ACHN (cell line): ENCODE measurements around the gene PXMP2.
"Not testable (repeated sequence)": the region's sequence is repeated elsewhere in the genome, so short reads cannot be mapped to it uniquely, and the experiment has no call there.

Source experiments
- DNase-seq: peaks from one replicate; pipeline ENCODE4 v3.0.0-alpha.2; 2015
- in situ Hi-C: cut with HindIII; loops from 2 replicates; pipeline ENCODE4 v1.10.0; 2017; ENCODE audit warnings: low sequenced_read_pairs, low pct_ligation_motif_present, low pct_unique_long_range_greater_than_20kb

Gene PXMP2

DNA sequence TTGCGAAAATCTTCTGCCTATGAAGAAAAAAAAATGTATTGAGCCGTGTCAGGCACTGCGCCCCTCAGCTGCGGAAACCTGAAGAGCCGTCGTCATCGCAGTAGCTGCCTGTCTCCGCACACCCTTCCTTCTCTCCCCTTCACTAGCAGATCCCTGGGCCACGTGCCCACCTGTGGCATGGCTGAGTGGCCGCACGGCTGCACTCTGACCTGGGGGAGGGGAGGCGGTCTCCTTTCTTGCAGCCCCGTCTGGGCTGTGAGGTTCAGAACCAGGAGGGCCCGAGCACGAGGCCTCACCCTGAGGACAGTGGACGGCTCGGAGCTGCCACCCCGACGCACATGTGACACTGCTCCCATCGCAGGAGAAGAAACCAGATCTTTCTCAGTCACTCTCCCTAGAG lies 48.1 kb downstream of the PXMP2 start:
- in situ Hi-C loops = no loop called here
- DNase-seq = no peak

DNA sequence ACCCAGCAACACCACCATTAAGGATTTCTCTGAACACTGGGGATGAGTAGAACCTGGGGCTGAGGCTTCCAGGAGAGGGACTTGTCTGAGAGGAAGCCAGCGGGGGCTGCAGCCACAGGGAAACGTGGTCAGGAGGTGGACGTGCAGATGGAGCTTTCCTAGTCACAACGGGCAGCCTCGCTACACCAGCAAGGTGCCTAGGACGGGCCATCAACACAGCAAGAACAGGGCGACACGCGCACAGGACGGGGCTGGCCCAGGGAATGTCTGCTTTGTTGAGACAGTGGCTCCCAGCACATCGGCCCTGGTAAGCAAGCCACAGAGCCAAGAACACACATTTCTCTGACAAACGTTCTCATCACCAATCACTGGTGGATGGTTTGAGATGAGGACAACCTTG lies 49.0 kb downstream of the PXMP2 start:
- no peak for DNase-seq
- in situ Hi-C loops = no loop called here

DNA sequence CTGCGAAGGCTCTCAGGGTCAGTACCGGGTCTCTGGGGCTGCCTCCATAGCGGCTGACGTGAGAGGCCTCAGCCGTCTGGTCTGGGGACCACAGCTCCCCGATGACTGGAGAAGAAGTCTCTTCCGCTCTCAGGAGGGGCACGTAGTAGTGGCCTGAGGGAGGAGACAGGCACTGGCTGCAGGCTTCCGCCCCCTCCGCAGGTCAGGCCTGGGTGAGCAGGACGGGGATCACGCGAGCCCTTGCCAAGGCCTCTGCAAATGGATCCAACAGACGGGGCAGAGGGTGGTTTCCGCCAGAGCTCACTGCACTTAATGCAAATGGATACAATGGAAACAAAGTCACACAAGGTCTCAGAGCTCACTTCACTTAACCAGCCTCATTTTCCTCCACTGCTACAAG lies 49.5 kb downstream of the PXMP2 start:
- DNase-seq = no peak
- in situ Hi-C loops = no loop called here

DNA sequence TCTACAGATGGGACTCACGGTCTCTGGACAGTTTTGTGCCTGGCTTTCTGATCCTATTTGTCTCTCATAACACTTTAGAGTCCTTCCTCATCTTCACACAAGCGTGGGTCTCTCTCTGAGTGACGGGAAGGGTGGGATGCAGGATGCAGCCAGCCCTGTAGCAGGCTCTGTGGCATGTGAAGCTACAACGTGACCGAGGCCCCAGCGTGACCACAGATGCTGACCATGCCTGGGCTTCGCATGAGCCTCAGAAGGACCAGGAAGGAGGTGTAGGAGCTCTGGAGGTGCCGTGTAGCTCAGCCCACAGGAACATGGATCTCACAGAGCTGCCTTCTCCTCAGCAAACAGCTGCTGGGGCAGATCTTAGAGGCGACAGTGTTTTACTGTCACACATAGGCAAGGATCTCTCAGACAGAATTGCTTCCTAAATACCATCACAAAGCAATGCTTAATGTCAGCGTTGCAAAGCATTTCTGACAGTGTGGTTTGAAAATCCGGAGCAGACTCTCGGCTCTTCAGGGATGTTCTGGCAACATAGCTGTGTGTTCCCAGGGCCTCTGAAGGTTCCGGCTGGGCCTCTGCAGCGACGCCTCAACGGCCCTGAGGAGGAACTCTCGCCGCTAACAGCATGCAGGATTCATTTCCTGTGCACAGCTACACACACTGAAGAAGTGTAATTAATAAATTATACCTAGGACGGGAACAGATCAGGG lies 52.4 kb downstream of the PXMP2 start:
- DNase-seq = no peak
- in situ Hi-C loops = no loop called here

DNA sequence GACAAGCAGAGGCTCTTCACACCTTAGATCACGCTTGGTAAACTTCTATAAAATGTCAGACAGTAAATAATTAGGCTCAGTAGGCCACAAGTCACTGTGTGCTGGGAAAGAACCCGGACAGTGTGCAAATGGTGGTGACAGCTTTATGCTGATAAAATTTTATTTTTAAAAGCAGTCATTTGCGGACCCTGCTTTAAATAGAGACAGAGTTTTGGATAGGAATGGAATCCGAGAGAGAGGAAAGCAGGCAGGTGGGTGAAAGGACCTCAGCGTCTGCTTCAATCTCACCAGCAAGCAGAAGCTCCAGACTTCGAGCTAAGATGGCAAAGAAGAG lies 52.9 kb downstream of the PXMP2 start:
- in situ Hi-C loops = no loop called here
- DNase-seq = no peak

DNA sequence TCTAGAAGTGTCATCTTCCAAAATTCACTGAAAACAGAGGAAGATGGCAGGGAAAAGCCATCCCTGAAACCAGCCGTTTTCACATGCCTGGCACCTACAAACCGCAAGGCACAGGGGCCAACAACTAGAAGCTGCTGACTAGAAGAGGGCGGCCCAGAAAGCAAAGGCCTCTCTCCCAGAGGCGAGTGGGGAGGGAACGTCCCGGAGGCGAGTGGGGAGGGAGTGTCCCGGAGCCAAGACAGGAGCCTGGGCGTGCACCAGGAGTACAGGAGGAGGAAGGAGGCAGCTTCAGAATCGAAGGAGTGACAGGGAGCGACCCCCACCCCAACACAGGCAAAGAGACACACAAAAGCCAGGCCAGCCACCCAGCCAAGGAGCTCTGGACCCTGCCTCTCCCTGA lies 53.3 kb downstream of the PXMP2 start:
- in situ Hi-C loops = no loop called here
- DNase-seq = no peak

DNA sequence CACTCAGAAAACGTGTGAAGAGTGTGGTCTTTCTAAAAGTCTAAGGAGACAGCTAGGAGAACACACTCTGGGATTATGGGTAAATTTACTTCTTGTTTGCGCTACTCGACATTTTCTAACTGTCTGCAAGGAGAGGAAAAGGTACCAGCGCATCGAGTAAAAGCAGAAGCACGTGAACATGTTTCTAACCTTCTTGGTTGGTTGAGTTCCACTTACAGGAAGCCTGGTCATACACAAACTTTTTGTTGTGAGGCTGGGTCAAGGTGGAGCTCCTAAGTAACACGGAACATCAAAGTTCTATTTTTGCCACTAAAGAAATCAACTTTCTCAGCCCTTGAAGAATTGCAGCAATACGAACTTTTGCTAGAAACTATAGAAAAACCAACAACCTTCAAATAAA lies 54.2 kb downstream of the PXMP2 start:
- in situ Hi-C loops = no loop called here

DNA sequence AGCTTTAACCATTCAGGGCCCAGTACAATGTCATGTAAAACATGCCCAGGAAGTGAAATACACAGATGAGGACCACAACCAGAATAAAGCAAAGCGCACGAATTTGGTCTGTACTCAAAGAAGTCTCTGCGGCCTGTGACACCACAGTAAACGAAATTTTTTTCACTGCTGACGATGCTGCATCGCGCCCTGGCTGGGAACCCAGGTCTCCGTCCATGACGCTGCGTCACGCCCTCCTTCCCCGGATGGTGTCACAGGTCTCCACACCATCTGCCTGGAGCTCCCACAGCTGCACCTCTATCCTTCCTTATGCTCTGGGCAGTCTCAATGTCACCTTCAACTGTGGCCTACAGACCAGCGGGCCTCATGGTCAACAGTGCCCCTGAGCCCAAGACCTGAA lies 56.4 kb downstream of the PXMP2 start:
- in situ Hi-C loops = no loop called here
- DNase-seq = no peak

More for the DNA sequence above, 54.2 kb downstream of the PXMP2 start:
- DNase-seq = no peak

DNA sequence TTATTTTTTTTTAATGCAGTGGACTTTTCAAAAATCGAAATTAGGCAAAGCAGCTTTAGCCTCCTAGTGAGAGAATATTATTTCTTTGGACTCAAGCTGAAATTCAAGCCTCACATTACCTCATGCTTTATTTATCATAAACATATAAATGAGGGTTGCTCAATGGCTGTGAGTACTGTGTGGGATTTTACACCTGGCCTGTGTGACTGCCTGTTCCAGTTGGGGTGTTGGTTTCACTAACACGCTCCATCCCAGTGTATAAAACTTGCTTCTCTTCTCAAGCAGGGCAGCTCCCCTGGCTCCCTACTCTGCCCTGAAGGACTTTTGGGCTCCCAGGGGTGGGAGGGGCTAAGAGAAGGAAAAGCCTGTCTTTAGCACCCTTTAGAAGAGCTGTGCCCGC lies 59.2 kb downstream of the PXMP2 start:
- no peak for DNase-seq
- in situ Hi-C loops = no loop called here

DNA sequence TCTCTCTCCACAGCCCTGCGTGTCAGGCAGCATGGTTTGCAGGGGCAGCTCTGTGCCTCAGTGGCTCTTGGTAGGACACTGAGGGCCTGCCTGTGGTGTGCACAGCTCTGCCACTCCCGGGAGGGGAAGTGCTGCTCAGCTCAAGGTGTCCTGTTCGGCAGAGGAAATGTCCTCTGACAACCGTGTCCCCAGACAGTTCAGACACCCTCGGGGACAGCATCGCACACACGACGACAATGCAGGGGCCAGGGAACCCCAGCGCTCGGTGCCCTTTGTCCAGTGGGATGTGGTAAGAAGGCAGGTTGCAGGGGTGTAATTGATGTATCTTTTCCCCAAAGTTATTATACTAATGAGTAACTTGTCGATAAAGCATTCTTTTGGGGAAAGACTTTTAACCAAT lies 60.0 kb downstream of the PXMP2 start:
- DNase-seq = no peak
- in situ Hi-C loops = no loop called here

DNA sequence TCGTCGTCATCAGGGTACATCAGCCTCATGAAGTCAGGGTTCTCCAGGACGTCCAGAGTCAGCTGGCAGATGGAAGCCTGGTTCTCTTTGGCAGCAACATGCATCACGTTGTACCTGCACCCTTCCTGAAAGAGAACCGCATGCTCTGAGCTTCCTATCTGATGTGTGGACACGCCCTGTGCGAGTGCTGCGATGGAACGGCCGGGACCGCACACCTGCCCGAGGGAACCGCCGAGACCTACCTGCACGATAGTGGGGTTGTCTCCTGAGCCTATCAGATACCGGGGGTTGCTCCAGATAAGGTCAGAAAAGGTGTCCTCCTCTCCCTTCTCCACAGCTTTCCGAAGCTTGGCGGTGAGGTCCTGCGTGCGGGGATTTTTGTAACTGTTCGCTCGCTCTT lies 60.5 kb downstream of the PXMP2 start:
- in situ Hi-C loops = no loop called here
- DNase-seq = no peak

DNA sequence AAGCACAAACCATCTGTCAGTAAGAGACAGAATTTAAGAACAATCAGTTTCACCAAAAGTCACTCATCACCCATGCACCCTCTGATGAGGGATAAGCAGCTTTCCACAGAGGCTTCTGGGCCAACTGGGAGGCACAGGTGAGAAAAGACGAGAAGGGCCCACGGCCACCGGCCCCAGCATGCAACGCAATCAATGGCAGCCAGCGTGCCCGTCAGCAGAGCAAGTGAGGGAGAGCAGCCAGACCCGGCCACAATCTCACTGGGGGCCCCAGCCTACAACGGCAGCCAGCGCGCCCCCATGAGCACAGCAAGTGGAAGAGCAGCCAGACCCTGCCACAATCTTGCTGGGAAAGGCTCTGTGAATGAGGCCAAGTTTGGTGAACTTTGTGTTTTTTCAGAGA lies 60.9 kb downstream of the PXMP2 start:
- no peak for DNase-seq
- in situ Hi-C loops = no loop called here

DNA sequence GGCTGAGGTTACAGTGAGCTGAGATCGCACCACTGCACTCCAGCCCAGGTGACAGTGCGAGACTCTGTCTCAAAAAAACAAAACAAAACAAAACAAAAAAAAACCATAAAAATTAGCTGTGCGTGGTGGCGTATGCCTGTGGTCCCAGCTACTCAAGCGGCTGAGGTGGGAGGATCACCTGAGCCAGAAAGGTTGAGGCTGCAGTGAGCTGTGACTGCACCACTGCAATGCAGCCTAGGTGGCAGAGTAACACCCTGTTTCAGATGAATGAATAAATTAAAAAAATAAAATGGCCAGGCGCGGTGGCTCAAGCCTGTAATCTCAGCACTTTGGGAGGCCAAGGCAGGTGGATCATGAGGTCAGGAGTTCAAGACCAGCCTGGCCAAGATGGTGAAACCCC lies 66.3 kb downstream of the PXMP2 start:
- DNase-seq, in situ Hi-C loops: not testable (repeated sequence)

DNA sequence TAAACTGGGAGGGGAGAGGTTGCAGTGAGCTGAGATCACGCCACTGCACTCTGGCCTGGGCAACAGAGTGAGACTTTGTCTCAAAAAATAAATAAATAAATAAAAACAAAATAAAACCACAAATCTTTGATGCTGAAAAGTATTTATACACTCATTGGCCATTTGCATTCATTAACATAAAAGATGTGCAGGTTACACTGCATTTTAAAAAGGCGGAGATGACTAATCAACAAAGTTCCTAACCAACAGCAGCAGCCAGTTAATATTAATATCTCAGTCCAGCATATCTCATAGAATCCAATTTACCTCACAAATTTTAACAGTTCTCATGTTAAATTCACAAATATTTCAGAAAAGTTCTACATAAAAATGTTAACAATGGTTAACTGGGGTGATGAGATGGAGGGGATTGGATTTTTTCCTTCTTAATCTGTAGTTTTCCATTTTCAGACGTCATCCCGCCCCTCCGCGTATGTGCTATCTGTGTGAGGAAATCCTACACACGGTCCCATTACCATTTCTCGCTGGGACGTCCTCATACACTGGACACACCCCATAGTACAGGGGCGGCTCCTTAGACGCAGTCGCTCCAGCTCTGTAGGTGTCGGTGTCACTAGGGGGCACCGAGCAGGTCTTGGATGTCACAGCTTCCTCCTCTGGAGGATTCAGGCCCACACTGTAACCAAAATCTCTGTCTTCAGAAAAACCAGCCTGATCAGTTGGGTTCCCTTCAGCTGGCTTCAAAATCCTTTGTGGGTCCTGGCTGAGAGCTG lies 67.0 kb downstream of the PXMP2 start:
- in situ Hi-C loops = no loop called here
- no peak for DNase-seq
